Gastroesophageal sphincter (tissue), 3 donors: ENCODE data around the gene GARIN3.

Source experiments
- EP300 ChIP-seq: sonication (generic); formaldehyde crosslinking; IDR thresholded peaks from one replicate; pipeline ENCODE4 v1.6.1; 2017; ENCODE audit warnings: antibody characterized with exemption, mild to moderate bottlenecking
- POLR2A ChIP-seq, 2 donors: fragments of 450-650 bp; IDR thresholded peaks; one replicate each; pipeline ENCODE4 v1.6.1; 2017; ENCODE audit warnings: antibody characterized with exemption in 2 of 2, mild to moderate bottlenecking in 2 of 2, moderate library complexity in 1 of 2
- POLR2AphosphoS5 ChIP-seq: sonication (generic); formaldehyde crosslinking; IDR thresholded peaks from one replicate; pipeline ENCODE4 v1.6.1; 2017; ENCODE audit warnings: antibody characterized with exemption
- TF ChIP-seq, protein P1 (sequence below), 4 experiments: fragments of 200-600 bp in 2 of 4; fragments of 450-650 bp in 2 of 4; sonication (generic) in 1 of 4; IDR thresholded peaks; one replicate each; pipeline ENCODE4 v1.5.1; 2017 to 2019; ENCODE audit warnings: antibody characterized with exemption in 4 of 4, mild to moderate bottlenecking in 2 of 4, moderate library complexity in 2 of 4

DNA sequence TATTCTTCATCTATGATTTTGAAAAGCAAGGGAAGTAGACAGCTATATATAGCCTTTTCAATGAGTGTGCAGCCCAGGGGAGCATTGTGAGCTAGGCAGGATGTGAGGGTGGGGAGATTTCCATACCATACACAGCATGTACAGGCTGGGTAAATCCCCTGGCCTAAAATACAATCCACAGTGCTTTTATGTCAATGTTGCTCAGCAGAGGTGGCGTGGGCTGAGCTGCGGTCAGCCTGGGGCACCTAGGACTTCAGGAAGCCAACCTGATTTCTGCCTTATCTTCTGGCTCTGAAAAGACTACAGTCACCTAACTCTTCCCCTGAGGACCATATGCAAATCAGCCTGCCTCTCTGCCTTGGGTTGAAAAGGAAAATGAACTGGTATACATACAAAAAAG lies 6.3 kb upstream of the GARIN3 start:
- TF ChIP-seq, protein P1, sequence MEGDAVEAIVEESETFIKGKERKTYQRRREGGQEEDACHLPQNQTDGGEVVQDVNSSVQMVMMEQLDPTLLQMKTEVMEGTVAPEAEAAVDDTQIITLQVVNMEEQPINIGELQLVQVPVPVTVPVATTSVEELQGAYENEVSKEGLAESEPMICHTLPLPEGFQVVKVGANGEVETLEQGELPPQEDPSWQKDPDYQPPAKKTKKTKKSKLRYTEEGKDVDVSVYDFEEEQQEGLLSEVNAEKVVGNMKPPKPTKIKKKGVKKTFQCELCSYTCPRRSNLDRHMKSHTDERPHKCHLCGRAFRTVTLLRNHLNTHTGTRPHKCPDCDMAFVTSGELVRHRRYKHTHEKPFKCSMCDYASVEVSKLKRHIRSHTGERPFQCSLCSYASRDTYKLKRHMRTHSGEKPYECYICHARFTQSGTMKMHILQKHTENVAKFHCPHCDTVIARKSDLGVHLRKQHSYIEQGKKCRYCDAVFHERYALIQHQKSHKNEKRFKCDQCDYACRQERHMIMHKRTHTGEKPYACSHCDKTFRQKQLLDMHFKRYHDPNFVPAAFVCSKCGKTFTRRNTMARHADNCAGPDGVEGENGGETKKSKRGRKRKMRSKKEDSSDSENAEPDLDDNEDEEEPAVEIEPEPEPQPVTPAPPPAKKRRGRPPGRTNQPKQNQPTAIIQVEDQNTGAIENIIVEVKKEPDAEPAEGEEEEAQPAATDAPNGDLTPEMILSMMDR (IDR thresholded peaks at IDR 0.05) = no peak
- TF ChIP-seq POLR2AphosphoS5 (no peak), POLR2A (IDR thresholded peaks at IDR 0.05) (no peak), EP300 (no peak)
